Measurements from ENCODE around the gene SLC15A3. TPM values are rescaled to one million over a fixed set of nuclear protein-coding genes. Genes with fewer than 3 reads are reported as not detected.

The SLC15A3 gene
- polyA plus RNA-seq, 1 donor: 27.9 TPM

- no peak for DNase-seq
Measured at GRCh38 chr11:60944490-60945294, 7.3 kb downstream of the SLC15A3 start.

GRCh38 chr11:60942970-60943565, 8.9 kb downstream of the SLC15A3 start:
- no peak for DNase-seq

- DNase-seq: no peak
Measured at GRCh38 chr11:60942219-60942618, 9.8 kb downstream of the SLC15A3 start.

DNA sequence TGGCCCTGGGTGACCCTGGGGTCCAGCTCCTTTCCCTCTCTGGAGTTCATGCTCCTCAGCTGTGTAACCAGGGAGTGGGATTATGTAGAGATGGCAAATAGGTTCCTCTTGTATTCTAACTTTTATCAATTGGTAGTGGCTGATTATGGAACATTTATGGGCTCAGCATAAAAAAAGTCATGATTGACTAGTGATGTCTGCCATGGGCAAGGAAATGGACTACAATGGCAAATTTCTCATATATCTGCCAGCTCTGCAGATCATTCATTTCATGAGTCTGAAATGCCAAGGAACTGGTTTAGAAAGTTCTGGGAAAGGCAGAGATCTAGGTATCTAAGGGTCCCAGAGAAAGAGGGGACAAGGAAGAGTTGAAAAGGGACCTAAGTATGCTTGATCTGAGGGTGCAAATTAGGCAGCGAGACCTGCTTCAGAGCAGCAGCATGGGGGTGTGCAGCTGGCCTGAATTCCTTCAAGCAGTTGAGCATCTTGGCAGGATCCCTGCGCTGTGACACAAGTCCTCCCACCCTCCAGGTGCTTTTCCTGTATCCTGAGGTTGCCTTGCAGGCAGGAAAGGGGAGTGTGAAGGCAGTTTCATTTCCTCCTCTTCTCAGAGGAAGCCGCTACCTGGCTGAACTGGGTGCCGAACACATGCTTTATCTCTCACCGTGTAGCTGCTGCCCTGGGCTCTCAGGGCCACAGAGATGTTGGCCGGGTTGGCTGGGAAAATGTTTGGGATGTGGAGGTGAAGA, 10.4 kb downstream of the SLC15A3 start:
- DNase-seq: no peak

GRCh38 chr11:60939855-60940254, 12.1 kb downstream of the SLC15A3 start:
- DNase-seq: no peak

DNA sequence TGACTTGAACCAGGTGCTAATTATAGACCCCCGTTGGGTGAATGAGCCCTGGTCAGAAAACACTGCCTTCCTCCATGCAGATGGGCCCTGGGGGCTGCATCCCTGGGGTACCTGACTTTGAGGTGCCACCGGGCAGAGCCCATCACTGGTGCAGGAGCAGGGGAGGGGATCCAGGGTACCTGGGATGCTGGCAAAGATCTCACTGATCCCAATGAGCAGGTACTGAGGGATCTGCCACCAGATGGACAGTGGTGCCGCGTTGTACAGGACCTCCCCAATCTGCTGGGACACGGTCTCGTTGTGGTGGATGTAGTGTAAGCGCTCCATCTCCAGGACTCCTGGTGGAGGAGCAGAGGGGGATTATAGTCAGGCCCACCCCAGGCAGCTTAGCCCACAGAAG, 12.7 kb downstream of the SLC15A3 start:
- DNase-seq: no peak

DNA sequence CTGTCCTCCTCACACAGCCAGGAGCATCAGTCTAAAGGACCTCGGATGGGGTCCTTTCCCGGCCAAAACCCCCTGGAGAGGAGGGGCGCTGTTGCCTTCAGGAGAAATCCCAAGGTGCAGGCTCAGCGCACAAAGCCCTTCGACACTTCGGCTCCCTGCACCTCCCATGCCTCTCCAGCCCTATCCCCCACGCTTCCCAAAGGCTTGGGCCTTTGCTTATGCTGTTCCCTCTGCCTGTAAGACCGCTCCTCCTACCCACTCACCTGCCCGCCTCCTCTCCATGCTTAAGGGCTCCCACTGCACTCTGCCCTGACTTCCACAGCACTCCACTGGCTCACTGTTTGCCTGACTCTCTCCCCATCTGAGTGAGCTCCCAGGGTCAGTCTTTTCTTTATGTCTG, 13.5 kb downstream of the SLC15A3 start:
- DNase-seq: no peak

DNA sequence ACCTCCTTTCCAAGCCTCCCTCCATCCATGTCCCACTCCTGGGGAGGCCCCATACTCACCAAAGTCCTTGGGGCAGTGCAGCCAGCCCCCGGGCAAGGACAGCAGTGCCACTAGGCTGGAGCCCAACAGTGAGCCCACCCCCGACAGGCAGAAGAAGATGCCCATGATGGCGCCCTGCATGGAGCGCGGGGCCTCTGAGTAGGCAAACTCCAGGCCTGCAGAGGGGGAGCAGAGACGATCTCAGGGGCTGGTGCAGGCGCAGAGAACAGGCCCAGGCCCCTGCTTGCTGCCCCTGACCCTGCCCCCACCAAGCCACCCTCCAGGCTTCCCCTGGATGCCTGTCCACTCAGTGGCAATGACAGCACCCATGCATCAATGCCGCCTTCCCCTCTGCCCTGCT, 14.2 kb downstream of the SLC15A3 start:
- no peak for DNase-seq

GRCh38 chr11:60937144-60937527, 14.8 kb downstream of the SLC15A3 start:
- DNase-seq: no peak

GRCh38 chr11:60936467-60937143, 15.4 kb downstream of the SLC15A3 start:
- no peak for DNase-seq

DNA sequence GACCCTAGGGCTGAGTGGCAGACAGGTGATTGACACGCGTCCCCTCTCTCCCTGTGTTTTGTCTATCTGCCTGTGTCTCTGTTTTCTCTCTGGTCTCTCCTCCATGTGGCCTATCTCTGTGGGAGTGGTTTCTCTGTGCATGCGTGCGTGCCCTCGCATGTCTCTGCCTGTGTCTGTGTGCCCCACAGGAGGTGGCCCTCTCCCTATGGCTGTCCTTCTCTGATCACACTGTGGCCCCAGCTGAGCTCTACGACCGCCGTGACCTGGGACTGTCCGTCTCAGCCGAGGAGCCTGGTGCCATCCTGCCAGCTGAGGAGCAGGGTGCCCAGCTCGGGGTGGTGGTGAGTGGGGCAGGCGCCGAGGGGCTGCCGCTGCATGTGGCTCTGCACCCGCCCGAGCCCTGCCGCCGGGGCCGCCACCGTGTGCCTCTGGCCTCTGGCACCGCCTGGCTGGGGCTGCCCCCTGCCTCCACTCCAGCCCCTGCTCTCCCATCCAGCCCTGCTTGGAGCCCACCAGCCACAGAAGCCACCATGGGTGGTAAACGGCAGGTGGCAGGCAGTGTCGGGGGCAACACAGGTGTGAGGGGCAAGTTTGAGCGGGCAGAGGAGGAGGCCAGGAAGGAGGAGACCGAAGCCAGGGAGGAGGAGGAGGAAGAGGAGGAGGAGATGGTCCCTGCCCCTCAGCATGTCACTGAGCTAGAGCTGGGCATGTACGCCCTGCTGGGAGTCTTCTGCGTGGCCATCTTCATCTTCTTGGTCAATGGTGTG, 16.1 kb downstream of the SLC15A3 start:
- DNase-seq: no peak

DNA sequence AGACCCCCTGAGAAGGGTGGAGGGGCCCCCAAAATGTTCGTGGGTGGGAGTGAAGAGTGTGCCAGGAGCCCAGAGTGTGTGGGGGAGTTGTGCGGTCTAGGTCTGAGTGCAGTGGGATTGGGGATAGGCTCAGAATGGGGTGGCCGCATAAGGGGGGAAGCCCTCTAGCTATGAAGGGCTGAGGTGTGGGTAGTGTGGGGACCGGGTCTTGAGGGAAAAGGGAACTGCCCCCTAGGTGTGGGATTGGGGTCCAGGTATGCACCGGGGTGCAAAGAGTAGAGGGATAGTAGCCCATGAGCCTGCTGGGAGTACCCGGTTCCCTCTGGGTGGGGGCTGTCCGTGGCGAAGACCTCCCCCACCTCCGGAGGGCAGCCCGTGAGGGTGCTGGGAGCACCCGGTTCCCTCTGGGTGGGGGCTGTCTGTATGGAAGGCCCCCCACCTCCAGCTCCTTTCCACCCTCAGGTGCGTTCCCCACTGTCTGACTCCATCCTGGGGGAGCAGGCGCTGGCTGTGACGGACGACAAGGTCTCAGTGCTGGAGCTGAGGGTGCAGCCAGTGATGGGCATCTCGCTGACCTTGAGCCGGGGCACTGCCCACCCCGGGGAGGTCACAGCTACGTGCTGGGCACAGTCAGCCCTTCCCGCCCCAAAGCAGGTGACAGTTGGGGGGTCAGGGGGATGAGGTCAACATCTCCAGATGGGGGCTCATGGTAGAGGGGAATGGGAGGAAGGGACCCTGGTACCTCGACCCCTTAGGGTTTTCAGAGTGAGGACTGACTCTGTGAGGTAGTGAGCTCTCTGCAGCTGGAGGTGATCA, 17.0 kb downstream of the SLC15A3 start:
- no peak for DNase-seq

- DNase-seq: no peak
Measured at GRCh38 chr11:60934124-60934789, 17.7 kb downstream of the SLC15A3 start.

- DNase-seq: no peak
Measured at GRCh38 chr11:60933416-60934123, 18.4 kb downstream of the SLC15A3 start.

DNA sequence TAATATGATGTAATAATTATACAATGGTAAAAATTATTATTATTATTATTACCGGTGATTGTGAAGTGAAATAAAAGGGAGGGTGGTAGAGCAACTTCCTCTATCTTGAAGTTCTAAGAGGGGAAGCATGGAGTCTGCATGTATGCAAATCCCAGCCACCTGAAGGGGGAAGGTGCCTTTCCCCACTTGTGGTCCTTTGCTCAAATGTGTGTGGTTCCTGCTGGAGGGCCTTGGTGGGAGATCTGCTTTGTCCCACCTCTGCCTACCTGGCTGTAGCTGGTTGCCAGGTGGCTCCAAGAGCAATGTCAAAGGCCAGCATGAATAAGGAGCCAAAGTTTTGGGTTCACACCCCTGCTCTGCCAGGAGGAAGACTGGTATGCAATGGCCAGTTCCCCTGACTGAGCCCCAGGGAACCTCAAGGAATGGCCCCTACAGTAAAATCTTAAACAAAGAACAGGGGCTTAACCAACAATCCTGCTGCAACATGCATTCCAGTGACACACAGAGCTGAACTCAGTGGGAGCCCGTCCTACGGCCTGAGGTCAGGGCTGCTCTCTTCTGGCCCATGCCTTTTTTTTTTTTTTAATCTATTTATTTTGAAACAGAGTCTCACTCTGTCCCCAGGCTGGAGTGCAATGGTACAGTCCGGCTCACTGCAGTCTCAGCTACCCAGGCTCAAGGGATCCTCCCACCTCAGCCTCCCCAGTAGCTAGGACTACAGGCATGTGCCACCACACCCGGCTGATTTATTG, 19.2 kb downstream of the SLC15A3 start:
- no peak for DNase-seq

GRCh38 chr11:60931917-60932316, 20.1 kb downstream of the SLC15A3 start:
- no peak for DNase-seq

DNA sequence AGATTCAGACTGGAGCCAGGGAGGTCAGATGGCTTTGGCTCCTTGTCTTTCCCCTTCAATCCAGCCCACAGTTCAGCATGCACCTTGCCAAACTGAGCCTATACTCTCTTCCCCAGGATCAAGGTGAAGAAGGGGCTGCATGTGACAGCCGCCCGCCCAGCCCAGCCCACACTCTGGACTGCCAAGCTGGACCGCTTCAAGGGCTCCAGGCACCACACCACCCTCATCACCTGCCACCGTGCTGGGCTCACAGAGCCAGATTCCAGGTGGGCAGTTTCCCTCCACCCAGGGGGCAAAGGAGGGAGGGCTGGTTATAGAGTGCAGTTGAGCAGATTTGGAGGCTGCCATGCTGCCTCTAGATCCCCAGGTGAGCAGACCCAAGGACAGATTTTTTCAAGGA, 21.6 kb downstream of the SLC15A3 start:
- no peak for DNase-seq

GRCh38 chr11:60929764-60930163, 22.2 kb downstream of the SLC15A3 start:
- no peak for DNase-seq

- DNase-seq: no peak
Measured at GRCh38 chr11:60928563-60929001, 23.4 kb downstream of the SLC15A3 start.

Measured in hindlimb muscle (tissue), 1 donor.